ENCODE measurements around the gene SLC9A3.
"Not testable (repeated sequence)": the region's sequence is repeated elsewhere in the genome, so short reads cannot be mapped to it uniquely, and the experiment has no call there.

The SLC9A3 gene

DNA sequence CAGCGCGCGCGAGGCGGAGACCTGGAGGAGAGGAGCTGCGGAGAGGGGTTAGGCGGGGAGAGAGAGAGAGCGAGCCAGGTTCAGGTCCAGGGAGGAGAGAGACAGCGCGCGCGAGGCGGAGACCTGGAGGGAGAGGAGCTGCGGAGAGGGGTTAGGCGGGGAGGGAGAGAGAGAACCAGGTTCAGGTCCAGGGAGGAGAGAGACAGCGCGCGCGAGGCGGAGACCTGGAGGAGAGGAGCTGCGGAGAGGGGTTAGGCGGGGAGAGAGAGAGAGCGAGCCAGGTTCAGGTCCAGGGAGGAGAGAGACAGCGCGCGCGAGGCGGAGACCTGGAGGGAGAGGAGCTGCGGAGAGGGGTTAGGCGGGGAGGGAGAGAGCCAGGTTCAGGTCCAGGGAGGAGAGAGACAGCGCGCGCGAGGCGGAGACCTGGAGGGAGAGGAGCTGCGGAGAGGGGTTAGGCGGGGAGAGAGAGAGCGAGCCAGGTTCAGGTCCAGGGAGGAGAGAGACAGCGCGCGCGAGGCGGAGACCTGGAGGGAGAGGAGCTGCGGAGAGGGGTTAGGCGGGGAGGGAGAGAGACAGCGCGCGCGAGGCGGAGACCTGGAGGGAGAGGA lies 49.9 kb downstream of the SLC9A3 start:
- DNase-seq = not testable (repeated sequence)

GRCh38 chr5:473551-474192 lies 50.6 kb downstream of the SLC9A3 start:
- DNase-seq = peak; percentile 45

DNA sequence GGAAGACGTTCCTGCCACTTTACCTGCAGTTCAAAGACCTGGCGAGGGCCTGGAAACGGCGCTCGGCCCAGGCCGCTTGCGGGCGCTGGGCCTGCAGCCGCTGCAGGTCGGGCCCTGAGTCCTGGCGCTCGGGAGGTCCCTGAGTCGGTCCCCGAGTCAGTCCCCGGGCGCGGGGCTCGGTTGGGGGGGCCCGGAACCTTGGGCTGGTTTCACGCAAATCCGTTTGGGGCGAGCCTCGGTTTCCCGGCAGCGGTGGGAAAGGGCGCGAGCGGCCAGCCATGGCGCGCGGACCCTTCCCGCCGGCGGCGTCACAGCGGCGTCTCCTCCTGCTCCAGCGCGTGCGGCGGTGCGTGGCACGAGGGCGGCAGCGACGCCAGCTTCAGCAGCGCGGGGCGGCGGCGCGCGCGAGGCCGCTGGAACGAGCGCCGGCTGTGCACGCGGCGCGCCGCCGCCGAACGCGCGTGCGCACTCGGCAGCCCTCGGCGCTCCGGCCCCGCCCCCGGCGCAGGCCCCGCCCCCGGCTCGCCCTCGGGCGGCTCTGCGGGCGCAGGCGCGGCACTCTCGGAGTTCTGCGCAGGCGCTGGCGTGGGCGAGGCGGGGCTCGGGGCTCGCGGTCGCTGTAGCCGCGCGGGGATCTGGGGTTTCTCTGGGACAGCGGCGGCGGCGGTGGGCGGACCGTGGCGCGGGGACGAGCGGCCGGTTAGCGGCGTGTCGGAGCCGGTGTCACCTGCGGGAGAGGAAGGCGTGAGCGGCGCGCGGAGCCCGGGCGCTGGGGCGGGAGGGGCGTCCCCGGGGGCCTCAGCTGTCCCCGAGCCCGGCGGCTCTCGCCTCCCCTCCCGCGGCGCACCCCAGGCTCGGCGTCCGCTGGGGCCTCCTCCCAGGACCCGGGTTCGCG lies 51.3 kb downstream of the SLC9A3 start:
- peak; percentile 92 for DNase-seq

GRCh38 chr5:472076-472655 lies 52.1 kb downstream of the SLC9A3 start:
- DNase-seq = peak; percentile 33

DNA sequence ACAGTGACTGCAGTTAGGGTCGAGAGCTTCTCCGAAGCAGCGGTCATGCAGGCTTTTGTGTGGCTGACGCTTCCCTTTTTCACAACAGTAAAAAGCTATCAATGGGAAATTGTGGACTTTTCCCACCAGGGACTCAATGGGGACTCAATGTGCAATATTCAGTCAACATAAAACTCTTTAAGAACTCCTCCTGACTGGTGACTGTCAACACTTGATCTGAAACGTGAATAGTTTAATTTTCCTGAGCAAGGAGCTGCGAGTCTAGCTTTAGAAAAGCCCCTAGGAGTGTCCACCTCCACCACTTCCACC lies 52.5 kb downstream of the SLC9A3 start:
- DNase-seq = no peak

DNA sequence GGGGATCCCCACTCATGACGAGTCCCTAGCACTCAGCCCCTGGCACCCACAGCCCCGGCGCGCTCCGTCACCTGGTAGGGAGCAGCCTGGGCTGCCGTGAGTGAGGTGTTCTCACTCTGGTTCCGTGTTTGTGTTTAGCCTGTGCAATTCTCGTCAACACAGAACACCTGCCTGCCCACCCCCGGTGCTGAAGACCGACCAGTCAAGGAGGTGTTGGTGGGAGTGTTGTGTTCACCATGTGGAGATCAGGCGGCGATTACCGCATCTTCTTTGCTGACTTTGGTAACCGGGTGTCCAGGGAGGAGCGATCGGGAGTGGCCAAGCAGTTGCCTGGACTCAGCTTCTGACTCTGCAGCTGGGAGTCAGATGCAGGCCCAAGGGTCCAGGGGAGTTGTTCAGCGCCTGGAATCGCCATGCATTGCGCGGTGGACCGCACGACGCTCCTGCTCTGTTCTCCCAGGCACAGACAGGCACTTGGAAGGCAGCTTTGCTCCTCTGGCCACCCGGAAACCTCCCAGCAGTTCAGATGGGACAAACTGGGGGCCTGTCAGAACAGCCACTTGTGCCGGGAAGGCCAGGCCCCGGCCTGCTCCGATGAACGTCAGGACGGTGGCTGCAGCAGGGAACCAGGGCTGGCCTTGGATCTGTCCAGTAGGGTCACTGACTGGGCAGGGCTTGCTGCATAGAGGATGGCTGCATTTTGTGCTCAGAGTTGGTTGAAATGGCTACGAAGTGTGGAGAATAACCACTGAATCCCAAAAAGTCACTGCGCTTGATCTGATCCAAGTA lies 53.1 kb downstream of the SLC9A3 start:
- DNase-seq = no peak

- no peak for DNase-seq
Observed at GRCh38 chr5:469752-470483, 54.3 kb downstream of the SLC9A3 start.

DNA sequence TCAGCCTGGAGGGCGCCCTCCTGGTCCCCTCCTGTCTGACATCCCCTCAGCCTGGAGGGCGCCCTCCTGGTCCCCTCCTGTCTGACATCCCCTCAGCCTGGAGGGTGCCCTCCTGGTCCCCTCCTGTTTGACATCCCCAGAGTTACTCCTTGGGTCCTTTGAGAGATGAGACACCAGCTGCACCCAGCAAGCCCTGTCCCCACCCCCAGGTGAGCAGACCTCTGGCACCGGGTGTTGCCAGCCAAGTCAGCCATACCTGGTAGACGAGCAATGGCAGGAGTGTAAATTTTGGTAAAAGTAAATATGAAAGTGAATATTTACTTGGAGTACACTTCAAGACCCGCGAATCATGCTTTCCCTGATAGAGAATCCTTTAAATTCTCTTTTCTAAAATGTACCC lies 55.8 kb downstream of the SLC9A3 start:
- no peak for DNase-seq

DNA sequence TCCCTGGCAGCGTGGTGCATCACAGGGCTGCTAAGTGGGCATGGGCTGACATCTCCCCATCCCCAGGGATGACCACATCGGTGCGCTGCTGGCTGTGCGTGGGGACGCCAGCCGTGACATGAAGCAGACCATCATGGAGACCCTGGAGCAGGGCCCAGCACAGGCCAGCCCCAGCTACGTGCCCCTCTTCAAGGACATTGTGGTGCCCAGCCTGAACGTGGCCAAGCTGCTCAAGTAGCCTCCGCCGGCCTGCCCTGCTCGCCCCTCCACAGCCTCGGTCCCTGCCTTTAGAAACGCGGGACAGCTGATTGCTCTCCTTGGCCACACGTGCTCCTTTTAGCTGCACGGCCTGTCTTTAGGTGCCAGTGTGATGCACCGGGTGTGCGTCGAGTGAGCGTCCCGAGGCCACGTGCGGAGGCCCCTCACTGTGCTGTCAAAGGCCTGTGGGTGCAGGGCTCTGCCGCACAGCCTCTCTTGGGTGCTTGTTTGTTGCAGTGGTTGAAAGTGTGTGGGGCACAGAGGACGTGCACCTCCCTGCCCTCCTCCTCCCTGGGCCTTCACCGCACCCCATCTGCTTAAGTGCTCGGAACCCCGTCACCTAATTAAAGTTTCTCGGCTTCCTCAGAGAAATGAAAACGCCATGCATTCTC lies 57.5 kb downstream of the SLC9A3 start:
- no peak for DNase-seq

DNA sequence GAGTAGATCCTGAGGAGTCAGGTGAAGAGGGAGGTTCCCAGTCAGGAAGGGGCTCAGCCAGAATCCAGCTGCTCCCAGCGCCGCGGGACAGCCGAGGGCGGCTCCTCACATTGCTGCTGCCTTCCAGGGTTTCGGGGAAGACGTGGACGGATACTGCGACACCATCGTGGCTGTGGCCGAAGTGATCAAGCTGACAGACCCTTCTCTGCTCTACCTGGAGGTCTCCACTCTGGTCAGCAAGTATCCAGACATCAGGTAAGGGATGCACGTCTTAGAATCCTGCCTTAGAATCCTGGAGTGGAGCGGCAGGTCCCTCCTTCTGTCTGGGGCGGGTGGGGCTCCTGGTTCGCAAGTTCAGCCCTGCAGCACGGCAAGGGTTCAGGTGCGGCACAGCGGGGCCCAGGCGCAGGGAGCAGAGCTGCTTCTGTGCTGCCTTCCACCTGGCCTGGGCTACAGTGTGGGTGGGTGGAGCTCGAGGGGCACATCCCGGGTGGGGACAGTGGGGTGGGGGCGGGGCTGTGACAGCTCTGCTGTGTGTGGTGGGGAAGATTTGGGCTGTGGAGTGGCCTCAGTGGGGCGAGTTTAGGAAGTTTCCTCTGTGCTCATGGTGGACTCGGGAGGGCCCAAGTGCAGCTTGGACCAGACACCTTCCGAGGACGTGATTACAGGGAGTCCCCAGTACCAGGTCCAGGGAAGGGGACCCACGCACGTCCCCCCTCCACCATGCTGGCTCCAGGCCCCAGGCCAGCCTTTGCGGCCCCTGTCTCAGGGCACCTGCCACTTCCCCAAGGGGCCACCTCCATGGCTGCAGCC lies 58.5 kb downstream of the SLC9A3 start:
- no peak for DNase-seq

- no peak for DNase-seq
Observed at GRCh38 chr5:464843-465590, 59.2 kb downstream of the SLC9A3 start.

DNA sequence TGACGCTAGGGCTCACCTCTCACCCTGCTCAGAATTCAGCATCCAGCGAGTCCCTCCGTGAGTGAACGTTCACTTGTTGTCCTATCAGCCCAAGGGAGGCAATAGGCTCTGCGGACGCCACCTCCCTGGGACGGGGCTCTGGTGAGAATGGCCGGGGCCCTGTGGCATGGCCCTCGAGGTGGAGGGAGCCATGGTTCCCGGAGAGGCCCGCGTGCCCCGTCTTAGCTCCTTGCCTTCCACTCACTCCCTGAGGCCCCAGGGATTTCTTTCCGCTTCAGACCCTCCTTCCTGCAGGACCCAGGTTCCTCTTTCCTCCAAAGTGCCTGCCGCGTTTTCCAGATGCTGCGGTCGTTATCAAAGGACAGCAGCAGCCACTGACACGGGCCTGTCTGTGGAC lies 59.8 kb downstream of the SLC9A3 start:
- DNase-seq = no peak

DNA sequence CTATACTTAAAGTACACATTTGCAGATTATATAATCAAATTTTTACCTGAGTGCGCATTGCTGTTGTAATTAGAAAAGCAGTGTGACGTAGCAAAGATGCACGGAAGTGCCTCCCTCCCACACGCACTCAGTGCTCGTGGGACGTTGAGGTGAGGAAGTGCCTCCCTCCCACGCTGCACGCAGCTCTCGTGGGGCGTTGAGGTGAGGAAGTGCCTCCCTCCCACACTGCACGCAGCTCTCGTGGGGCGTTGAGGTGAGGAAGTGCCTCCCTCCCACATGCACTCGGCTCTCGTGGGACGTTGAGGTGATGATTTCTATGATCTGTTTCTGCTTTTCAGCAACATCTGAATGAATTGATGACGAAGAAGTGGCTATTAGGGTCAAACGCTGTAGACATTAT lies 60.3 kb downstream of the SLC9A3 start:
- DNase-seq = peak; percentile 72

DNA sequence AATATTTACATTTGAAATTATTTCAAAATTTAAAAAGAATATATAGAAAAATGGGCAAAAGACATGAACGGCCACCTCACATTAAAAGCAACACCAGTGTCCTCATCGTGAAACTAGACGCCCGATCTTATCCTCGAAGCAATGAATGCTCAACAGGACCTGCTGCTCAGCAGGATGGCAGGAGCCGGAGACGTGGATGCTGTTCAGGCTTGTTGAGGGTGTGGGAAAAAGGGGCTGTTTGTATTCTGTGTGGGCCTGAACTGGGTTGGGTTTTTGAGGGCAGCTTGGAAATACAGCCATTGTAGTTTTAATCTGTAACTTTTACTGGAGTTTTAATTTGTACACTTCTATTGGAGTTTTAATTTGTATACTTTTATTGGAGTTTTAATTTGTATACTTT lies 60.9 kb downstream of the SLC9A3 start:
- no peak for DNase-seq

GRCh38 chr5:462051-462481 lies 62.2 kb downstream of the SLC9A3 start:
- DNase-seq = no peak

- no peak for DNase-seq
Observed at GRCh38 chr5:460273-460625, 64.0 kb downstream of the SLC9A3 start.

- no peak for DNase-seq
Observed at GRCh38 chr5:459562-460272, 64.5 kb downstream of the SLC9A3 start.

- DNase-seq = peak; percentile 82
Observed at GRCh38 chr5:458547-459353, 65.5 kb downstream of the SLC9A3 start.

Measured in activated CD4-positive, alpha-beta T cell treated with anti-CD3 and anti-CD28 coated beads for 48 hours (primary cell).